GM19025 (cell line): Measurements from ENCODE around the gene CYP4F8.

Experiments
- ATAC-seq: cut with Tn5 transposase; IDR thresholded peaks from one replicate; pipeline ENCODE4 v1.9.1; 2021; ENCODE audit warnings: mild to moderate bottlenecking, low read depth, moderate library complexity; ENCODE audit not compliant: unreplicated experiment

The CYP4F8 gene

GRCh38 chr19:15613338-15613737 lies 1.7 kb upstream of the CYP4F8 start:
- no peak for ATAC-seq

- no peak for ATAC-seq
Measured at GRCh38 chr19:15615526-15615925, 508 bp downstream of the CYP4F8 start.

GRCh38 chr19:15616183-15616582 lies 1.2 kb downstream of the CYP4F8 start:
- ATAC-seq: no peak

- no peak for ATAC-seq
Measured at GRCh38 chr19:15616627-15617270, 1.7 kb downstream of the CYP4F8 start.

- no peak for ATAC-seq
Measured at GRCh38 chr19:15618321-15618720, 3.3 kb downstream of the CYP4F8 start.

- ATAC-seq: no peak
Measured at GRCh38 chr19:15621801-15622200, 6.8 kb downstream of the CYP4F8 start.

- no peak for ATAC-seq
Measured at GRCh38 chr19:15622991-15623390, 8.0 kb downstream of the CYP4F8 start.

- ATAC-seq: no peak
Measured at GRCh38 chr19:15623711-15624318, 8.8 kb downstream of the CYP4F8 start.

- no peak for ATAC-seq
Measured at GRCh38 chr19:15628236-15629002, 13.4 kb downstream of the CYP4F8 start.

GRCh38 chr19:15629003-15629880 lies 14.2 kb downstream of the CYP4F8 start:
- ATAC-seq: no peak

- no peak for ATAC-seq
Measured at GRCh38 chr19:15631817-15632216, 16.8 kb downstream of the CYP4F8 start.

GRCh38 chr19:15633082-15633835 lies 18.2 kb downstream of the CYP4F8 start:
- no peak for ATAC-seq

- ATAC-seq: no peak
Measured at GRCh38 chr19:15634105-15634504, 19.1 kb downstream of the CYP4F8 start.

- no peak for ATAC-seq
Measured at GRCh38 chr19:15635016-15635805, 20.2 kb downstream of the CYP4F8 start.

- ATAC-seq: no peak
Measured at GRCh38 chr19:15636026-15636425, 21.0 kb downstream of the CYP4F8 start.

GRCh38 chr19:15639596-15639995 lies 24.6 kb downstream of the CYP4F8 start:
- no peak for ATAC-seq

GRCh38 chr19:15640294-15640903 lies 25.4 kb downstream of the CYP4F8 start, which contains the start of gene CYP4F3:
Gene CYP4F3 (plus strand): TSS chr19:15640897. CDS start chr19:15641416, 519 bp downstream.
- no peak for ATAC-seq

- ATAC-seq: no peak
Measured at GRCh38 chr19:15640904-15641597, 26.0 kb downstream of the CYP4F8 start.
